ENCODE data around the gene VCAM1.
A peak's percentile ranks its signal among the peaks of the same experiment; 100 is the strongest.
"Not testable (repeated sequence)": the region's sequence is repeated elsewhere in the genome, so short reads cannot be mapped to it uniquely, and the experiment has no call there.

VCAM1 gene, protein sequence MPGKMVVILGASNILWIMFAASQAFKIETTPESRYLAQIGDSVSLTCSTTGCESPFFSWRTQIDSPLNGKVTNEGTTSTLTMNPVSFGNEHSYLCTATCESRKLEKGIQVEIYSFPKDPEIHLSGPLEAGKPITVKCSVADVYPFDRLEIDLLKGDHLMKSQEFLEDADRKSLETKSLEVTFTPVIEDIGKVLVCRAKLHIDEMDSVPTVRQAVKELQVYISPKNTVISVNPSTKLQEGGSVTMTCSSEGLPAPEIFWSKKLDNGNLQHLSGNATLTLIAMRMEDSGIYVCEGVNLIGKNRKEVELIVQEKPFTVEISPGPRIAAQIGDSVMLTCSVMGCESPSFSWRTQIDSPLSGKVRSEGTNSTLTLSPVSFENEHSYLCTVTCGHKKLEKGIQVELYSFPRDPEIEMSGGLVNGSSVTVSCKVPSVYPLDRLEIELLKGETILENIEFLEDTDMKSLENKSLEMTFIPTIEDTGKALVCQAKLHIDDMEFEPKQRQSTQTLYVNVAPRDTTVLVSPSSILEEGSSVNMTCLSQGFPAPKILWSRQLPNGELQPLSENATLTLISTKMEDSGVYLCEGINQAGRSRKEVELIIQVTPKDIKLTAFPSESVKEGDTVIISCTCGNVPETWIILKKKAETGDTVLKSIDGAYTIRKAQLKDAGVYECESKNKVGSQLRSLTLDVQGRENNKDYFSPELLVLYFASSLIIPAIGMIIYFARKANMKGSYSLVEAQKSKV

DNA sequence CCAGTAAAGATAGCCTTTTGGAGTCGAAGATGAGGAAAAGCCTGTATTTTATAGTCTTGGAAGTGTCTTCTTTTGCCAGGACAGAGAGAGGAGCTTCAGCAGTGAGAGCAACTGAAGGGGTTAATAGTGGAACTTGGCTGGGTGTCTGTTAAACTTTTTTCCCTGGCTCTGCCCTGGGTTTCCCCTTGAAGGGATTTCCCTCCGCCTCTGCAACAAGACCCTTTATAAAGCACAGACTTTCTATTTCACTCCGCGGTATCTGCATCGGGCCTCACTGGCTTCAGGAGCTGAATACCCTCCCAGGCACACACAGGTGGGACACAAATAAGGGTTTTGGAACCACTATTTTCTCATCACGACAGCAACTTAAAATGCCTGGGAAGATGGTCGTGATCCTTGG, at the start of gene VCAM1:
VCAM1 (plus strand) TSS at position 253 of the 400 bp plus-strand sequence; CDS start at position 372, 119 bp downstream.
- FAIRE-seq: no peak

DNA sequence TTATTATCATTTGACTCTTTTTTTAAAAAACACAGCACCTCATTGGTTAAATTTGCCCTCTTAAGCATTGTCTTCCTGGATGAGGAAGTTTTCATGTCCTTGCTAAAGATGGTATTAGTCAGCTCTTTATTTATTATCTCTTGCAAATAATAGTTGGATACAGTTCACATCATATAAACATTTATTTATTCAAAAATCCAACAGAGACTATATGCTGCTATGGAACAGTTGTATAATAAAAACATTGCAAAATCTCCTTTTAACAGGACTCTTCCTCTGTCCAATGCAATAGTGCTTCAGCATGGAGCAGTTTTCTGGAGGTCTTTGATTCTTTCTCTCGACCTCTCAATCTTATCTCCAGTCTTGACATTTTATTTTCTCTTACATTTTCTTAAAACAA, 49.5 kb upstream of the VCAM1 start:
- no peak for FAIRE-seq

DNA sequence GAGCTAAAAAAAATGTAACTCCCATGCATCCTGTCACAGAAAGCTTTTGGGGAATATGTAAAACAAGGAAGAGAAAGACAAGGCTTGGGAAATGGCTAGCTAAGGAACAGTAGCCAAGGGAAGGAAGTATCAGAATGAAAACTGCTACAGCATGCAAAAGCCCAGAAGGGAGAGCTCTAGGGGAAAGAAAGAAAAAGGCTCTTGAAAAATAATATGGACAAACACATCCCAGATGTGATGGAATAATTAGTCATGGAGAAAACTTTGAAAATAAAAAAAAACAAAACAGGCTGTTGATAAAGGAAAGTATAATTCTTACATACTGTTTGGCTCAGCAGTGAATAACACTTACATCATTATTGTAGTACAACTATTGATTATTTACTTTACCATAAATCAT, 47.9 kb upstream of the VCAM1 start:
- no peak for FAIRE-seq

DNA sequence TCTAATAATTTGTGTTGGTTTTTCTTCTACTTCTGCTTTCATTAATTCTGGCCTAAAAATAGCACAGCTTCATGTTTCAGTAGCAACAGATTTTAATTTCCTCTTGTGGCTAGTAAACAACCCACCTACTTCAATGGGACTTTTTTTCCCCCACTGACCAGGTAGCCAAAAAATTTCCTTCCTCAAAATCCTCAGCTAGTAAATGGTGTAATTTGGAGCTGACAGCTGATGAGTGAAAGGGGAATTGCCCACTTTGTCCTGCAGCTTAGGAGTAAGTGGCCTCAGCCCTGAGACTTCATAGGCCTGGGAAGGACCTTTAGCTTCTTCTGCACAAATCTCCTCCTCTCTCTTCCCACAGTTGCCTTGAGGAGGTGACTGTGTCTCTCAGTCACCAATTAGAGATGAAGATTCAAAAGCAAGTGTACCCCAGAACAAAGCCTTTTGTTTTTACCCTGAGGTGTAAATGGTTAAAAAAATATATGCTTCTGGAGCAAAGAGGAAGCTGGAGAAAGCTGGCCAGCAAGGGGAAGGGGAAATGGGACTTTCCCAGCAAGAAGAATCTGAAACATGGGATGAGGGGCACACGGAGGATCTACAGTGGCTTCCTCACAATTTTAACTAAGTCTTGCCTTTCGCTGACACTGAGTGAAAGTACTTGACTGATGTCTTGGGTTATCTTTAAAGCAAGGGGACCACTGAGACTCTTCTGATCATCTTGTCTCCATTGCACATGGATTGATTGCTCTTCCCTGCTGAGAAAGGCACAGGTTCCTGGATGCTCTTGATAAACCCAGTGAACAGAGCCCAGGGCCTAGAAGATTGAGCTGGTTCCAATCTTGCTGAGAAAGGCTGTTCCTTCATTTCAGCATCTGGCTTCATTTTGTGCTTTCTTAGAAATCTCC, 35.8 kb upstream of the VCAM1 start:
- no peak for FAIRE-seq

DNA sequence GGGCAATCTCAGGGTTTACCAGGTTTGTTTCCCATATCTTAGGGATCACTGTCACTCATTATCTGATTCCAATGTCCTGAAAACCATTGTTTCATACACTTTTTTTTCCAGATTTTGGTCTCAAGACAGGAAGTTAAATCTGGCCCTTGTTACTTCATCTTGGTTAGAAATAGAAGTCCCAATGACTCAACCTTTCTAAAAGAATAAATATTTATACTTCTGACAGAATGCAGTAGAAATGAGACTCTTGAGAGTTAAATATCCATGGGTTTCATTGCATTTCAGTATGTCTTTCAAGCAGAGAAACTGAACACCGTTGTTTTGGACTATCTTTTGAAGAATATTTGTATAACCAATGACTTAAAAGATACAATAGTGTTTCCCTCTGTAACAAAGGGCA, 19.8 kb upstream of the VCAM1 start:
- FAIRE-seq: peak; percentile 27

DNA sequence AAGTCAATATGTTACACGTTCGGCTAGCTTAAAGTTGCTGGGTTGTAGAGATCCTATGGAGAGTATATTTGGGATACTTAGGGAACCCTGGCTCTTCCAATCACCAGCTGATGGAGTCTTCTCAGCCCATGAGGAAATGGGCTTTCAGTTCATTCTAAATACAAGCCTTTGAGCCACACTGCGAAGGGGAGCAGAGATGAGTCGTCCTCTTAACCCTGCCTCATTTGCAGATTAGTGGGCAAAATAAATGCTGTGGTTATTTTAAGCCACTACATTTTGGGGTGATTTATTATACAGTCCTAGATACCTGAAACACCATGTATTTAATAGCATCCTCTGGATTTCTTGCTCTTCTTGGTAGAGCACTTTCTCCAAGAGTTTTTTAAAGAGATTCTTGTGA, 19.0 kb upstream of the VCAM1 start:
- FAIRE-seq: no peak

DNA sequence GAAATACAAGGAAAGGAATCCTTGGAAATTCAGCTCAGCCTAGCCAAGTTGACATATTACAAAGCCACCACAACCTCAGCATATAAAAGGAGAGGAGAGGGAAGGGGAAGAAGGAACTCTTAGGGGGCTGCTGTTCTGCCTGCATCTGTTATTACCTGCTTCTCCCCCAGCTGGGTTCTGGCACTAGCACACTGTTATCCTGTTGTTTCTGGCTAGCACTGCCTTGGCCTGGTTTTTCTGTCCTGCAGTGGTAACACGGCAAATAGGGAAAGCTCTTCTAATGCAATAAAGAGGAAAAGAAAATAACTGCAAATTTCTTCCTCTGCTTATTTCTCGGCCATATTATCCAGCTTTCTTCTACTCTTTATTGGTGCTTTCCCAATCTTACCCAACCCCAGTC, 16.5 kb upstream of the VCAM1 start:
- FAIRE-seq: no peak

DNA sequence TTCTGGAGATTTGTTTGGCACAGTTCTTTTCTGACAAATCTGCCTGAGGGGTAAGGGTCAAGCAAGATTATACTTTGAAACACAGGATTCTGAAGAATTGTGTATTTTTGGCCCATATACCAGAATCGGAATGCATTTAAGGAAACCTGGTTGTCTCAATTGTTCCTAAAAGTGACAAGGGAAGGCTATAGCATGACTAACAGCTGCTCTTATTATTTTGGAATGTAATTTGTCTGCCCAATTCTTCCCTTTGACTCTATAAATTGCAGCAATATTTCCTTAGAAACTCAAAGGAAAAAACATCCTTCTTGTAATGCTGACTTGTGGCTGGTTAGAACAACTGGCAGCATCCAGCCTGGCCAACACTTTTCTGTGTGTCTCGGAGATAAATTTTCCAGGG, 15.8 kb upstream of the VCAM1 start:
- FAIRE-seq: no peak

DNA sequence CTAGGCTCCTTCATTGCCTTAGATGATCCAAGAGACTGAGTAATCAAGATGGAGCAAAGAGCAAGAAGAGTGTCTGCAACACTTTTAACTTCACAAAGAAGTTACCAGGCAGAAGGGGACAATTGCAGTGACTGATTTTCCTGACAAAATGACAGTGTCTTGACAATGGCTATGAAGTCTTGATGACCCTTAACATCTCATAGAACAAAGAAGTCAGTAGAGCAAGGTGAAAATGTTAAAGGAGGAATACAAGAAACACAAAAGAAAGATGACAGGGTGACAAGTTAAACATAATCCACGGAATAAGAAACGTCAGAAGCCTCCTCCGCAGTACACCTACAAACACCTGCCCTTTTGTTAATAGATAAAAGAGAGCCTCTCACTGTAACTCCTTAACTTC, 15.1 kb upstream of the VCAM1 start:
- FAIRE-seq: no peak

DNA sequence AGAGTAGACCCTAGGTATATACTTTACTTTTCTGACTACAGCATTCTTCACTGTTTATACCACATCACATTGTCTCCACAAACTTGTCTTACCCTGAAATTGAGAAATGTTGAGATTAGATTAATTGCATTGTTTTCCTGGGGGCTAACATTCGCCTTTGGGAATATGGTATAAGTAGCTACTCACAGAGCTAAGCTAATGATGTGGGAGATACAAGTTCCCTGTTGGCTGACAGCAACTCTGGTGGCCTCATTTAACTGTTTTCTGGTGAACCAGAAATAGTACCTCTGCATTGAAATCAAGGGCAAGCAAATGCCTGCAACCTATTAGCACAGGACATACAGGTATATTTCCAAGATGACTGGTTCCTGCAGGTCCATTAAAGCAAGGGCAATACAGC, 13.2 kb upstream of the VCAM1 start:
- FAIRE-seq: no peak

DNA sequence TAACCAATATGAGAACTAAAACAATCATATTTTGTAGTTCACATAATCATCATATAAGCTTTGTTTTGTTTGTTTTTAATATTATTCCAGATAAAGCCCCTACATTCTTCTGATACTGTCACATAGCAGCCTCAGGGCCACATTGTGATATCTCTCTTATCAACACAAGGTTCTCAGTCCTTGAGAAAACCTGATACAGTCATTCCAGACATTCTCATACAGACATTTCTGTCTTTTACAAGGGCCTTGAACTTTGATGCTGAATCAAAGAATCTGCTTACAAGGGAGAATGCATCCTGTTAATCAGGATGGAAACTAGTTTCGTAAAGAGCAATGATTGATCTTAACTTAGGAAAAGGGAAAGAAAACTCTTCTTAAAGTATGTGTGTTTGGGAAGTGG, 12.7 kb upstream of the VCAM1 start:
- FAIRE-seq: no peak

DNA sequence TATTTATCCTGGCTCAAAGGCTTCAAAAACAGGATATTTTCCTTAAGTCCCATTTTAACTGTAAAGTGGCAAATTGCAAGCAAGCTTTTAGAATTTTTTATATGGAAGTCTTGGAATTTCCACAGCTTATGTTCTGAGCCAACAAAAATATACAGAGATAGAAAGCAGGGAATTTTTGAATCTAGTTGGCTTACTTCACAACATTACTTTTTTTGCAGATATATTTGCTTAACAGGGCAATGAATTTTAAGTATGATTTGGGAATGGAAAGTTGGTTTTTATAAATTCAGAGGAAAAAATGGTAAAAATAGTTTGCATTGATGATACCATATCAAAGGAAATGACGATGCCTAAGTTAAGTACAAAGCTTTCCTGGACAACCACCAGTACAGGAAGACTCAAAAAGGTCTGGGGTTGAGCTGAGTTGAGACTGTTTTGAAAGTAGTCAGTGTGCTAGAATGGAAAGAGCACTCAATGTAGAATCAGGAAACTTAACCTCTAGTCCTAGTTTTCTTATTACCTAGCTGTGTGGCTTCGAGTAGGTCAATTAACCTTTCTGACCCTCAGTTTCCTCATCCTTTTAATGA, 11.0 kb upstream of the VCAM1 start:
- no peak for FAIRE-seq

DNA sequence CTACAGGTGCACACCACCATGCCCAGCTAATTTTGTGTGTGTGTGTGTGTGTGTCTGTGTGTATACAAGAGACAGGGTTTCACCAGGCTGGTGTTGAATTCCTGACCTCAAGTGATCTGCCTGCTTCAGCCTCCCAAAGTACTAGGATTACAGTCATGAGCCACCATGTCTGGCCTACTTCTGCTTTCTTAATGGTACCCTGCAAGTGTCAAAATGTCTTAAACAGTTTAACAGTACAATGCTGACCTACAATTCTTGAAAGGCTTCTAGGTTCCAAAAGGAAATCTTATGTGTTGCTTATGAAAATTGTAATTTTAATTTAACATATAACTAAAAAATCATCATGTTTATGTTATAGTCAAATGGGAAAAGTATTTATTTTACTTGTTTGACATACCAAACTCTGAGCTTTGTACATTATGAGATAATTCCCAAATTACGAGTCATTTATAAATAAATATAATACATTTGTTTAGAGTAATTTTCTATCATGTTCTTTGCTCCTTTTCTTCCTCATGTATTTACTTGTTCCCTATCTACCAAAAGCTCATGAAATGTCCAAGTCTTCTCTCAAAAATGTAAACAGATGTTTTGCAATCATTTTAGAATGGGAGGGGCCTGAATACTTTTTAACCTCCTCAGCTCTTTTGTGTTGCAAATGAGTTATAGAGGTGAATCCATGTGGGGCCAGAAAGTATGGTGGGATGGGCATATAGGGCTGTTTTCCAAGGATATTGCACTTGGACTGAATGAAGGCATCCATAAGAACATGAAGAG, 8.4 kb upstream of the VCAM1 start:
- no peak for FAIRE-seq

DNA sequence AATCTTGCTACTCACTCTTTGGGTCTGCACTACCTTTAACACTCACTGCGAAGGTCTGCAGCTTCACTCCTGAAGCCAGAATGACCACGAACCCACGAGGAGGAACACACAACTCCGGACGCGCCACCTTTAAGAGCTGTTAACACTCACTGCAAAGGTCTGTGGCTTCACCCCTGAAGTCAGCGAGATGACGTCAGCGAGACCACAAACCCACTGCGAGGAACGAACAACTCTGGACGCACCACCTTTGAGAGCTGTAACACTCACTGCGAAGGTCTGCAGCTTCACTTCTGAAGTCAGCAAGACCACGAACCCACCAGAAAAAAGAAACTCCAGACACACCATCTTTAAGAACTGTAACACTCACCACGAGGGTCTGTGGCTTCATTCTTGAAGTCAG, 6.5 kb upstream of the VCAM1 start:
- not testable (repeated sequence) for FAIRE-seq

DNA sequence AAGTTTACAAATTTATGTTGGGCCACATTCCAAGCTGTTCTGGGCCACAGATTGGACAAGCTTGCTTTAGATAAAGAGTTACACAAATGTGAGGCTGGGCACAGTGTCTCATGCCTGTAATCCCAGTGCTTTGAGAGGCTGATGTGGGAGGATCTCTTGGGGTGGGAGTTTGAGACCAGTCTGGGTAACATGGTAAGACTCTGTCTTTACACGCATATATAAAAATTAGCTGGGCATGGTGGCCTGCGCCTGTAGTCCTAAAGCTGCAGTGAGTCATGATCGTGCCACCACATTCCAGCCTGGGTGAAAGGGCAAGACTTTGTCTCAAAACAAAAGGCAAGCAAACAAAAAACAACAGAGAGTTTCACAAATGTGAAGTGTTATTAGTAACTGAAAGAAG, 5.9 kb upstream of the VCAM1 start:
- FAIRE-seq: no peak

DNA sequence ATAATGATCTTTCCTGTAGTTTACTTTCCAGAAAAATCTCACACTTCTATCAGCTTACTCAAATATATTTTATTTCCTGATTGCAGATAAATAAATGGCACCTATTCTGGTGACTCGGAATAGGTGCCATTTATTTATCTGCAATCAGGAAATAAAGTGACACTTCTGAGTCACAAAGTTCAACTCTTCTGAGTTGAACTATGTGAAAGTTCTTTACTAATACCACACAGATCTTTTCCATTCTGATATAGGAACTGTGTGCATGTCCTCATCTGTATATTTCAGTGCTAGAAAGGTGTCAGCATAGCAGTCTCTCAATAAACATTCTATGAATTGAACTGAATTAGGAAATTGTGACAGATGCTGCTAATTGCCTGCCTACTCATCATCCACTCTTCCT, 4.9 kb upstream of the VCAM1 start:
- no peak for FAIRE-seq

DNA sequence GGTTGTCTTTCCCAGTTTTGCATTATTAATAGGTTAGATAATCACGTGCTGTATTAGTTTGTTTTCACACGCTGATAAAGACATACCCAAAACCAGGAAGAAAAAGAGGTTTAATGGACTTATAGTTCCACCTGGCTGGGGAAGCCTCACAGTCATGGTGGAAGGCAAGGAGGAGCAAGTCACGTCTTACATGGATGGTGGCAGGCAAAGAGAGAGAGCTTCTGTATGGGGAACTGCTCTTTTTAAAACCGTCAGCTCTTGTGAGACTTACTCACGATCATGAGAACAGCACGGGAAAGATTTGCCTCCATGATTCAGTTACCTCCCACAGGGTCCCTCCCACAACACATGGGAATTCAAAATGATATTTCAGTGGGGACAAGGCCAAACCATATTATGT, 2.3 kb upstream of the VCAM1 start:
- no peak for FAIRE-seq

DNA sequence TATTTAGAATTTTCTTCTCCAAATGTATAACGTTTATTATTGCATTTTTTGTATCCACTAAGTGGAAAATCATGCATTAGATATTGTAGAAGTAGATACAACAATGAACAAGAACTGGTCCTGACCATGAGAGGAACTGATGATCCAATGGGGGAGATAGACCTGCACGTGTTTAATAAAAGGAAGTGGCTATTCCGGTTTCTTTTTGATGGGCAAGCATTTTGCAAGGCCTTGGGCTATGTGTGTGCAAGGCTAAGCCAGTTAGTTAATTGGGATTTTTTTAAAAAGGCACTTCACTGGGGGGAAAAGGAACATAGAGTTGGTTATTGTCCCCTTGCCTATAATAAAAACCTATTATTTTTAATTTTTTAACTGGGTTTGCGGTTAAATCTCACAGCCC, 961 bp upstream of the VCAM1 start:
- no peak for FAIRE-seq

DNA sequence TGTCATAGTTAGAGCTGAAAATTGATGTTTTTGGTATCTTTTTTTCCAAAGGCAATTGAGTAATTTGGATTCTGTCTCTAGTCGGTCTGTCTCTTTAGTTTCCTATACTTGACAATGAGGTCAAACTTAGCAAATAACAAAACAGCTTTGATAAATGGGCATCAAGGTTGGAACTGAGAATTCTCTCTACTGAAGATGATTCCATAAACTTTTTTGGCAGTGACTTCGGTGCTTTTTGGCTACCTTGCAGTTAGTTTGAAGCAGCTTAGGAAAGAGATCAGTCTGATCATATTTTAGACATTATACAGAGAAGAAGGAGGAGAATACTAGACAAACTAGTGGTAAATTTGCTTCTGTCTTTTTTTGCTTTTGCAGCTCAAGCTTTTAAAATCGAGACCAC, 559 bp downstream of the VCAM1 start:
- no peak for FAIRE-seq

DNA sequence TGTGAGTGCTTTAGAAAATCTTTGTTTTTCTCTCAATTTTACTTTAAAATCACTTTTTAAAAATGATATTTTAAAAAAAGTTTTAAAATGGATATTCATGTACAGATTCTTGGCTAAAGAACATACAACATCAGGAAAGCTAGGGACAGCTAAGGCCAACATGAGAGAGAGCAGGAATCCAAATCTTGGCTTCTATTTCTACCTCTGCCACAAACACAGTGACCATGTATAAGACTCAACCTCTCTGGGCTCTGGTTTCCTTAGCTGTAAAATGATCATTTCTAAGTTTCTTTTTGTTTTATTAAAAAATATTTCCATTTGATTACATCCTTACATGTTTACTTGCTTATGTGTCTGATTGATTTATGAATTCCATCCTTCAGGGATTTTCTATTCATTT, 1.2 kb downstream of the VCAM1 start:
- peak; percentile 13 for FAIRE-seq

DNA sequence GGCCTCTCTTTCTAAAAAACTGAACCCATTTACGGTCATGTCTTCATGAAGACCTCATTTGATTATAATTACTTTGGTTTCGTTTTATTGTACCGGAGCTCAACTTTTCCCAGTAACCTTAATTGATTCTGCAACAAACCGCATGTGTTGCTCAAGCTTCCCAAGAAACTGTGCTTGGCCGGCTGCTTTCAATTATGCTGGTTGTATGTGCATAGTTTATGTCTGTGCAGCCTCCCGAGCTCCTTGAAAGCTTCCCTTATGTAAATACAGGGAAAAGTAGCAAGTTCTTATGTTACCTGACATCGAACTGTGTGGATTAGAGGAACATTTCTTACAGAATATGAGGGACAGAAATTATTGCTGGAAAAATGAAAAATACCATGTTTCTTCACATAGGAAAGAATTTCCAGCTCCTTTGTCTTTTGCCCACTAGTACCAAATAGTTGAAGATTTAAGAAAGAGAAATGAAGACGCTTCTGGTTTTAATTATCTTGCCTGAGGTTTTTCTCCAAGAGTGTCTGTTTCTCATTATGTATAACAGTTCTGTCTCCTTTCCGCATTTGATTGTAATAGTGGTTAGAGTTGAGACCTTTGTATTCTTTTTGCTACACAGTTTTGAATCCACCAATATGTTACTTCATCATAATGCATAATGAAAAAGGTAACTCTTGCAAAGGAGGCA, 2.1 kb downstream of the VCAM1 start:
- FAIRE-seq: no peak

DNA sequence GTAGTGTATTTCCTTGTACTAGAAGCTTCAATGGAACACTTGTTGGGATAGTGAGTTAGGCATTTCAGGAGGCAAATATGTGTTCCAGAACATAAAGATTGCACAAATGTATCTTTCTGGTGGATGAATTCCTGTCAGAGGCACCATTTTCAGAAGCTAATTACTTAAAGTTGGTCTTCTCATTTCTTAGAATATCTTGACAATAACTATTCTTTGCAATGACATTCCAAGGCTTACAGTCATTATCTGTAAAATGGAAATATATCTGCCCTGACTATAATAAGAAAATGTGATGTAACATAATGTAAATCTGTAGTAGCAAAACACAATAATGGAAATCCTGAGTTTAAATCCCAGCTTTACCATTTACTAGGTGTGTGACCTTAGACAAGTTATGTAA, 2.7 kb downstream of the VCAM1 start:
- no peak for FAIRE-seq
